HG02885 (cell line): Measurements from ENCODE around the gene ACSL3.
"Not testable (repeated sequence)": the region's sequence is repeated elsewhere in the genome, so short reads cannot be mapped to it uniquely, and the experiment has no call there.

Source experiments
- ATAC-seq: cut with Tn5 transposase; IDR thresholded peaks from one replicate; pipeline ENCODE4 v1.9.1; 2021; ENCODE audit warnings: mild to moderate bottlenecking; ENCODE audit not compliant: unreplicated experiment, poor library complexity

The ACSL3 gene

DNA sequence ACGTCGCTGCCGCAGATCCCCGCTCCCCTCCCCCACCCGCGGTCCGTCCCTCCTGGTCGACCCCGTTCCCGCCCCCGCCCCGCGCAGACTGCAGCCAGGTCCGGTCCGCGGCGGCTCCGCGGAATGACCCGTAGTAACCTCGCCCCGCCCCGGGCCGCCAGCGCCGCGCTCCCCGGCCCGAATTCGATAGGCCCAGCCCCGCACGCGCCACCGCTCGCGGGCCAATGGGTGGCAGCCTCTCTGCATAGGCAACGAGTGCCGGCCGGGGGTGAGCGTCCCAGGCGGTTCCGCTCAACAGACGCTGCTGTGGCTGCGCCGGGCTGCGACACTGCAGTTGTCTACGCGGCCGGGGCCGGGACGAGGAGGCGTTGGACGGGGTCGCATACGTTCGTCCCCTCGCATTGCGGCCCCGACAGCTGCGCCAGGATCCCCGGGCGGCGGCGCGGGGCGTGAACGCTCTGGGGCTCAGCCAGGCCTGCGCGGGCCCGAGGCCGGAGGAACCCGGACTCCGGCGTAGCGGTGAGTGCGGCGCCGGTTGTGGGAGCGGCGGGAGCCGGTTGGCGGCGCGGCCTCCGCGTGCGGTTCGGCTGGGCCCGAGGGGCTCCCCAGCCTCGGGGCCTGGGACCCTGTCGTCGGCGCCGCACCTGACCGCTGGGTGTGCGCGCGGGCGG, at the start of gene ACSL3:
TSS of gene ACSL3 (plus strand) at position 297 of the 671 bp plus-strand sequence. CDS start 47,737 bp downstream, outside the sequence.
- peak; percentile 98 for ATAC-seq

DNA sequence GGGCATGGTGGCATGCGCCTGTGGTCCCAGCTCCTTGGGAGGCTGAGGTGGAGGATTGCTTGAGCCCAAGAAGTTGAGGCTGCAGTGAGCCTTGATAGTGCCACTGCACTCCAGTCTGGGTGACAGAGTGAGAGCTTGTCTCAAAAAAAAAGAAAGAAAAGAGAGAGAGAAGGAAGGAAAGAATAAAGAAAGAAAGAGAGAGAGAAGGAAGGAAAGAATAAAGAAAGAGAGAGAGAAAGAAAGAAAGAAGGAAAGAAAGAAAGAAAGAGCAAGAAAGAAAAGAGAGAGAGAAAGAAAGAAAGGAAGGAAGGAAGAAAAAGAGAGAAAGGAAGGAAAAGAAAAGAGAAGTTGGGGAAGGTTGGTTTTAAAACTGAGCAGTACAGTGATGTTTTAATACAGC, 49.0 kb upstream of the ACSL3 start:
- ATAC-seq, result no peak

DNA sequence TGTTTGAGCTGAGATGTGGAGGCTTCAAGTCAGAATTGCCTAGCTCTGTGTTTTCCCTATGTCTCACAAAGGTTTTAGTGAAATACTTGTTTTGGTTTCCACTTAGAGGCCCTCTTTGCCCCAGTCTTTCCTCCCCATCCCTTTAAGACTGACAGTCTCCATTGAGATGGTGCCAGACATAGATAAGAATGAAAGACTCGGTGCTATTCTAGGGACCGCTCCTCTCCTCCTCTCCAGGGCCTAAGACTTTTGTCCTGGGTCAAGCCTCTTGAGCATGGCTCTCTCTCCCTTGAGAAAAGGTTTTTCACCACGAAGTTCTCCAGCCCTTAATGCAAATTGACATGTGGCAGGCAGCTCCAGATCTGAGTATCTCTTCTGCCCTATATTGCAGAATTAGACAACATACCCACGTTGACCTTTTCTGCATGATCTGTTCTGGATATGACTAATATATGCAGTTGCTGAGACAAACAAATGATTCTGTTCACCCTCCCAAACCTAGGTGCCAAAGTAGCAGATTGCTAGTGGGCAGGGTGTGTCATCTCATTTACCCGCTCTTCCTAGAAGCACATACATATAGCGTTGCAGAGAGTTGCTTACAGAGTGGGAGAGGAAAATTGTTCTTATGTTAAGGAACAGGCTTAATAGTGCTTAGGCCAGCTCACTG, 47.5 kb upstream of the ACSL3 start:
- ATAC-seq, result peak; percentile 93

- no peak for ATAC-seq
These were observed 41.0 kb upstream of the ACSL3 start for GRCh38 chr2:222819722-222820333.

GRCh38 chr2:222823183-222823930, 37.5 kb upstream of the ACSL3 start:
- ATAC-seq, result no peak

GRCh38 chr2:222825031-222825430, 35.8 kb upstream of the ACSL3 start:
- ATAC-seq, result no peak

DNA sequence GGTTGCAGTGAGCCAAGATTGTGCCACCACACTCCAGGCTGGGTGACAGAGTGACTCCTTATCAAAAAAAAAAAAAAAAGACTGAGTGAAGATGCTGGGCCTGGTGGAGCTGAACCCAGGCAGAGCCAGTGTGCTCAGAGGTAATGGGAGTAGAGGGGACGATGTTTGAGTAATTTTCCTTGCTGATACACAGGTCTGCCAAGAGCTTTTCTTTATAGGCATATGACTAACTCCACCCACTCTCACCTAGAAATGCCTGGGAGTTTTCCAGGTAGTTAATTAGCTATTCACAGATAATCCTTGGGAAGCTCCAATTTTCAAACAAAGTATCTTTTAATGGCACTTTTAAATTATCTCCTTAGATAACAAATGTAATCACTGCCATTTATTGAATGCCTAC, 33.4 kb upstream of the ACSL3 start:
- ATAC-seq, result no peak

GRCh38 chr2:222828572-222828971, 32.3 kb upstream of the ACSL3 start:
- no peak for ATAC-seq

GRCh38 chr2:222830164-222830563, 30.7 kb upstream of the ACSL3 start:
- ATAC-seq, result no peak

- no peak for ATAC-seq
These were observed 27.4 kb upstream of the ACSL3 start for GRCh38 chr2:222833410-222833809.

DNA sequence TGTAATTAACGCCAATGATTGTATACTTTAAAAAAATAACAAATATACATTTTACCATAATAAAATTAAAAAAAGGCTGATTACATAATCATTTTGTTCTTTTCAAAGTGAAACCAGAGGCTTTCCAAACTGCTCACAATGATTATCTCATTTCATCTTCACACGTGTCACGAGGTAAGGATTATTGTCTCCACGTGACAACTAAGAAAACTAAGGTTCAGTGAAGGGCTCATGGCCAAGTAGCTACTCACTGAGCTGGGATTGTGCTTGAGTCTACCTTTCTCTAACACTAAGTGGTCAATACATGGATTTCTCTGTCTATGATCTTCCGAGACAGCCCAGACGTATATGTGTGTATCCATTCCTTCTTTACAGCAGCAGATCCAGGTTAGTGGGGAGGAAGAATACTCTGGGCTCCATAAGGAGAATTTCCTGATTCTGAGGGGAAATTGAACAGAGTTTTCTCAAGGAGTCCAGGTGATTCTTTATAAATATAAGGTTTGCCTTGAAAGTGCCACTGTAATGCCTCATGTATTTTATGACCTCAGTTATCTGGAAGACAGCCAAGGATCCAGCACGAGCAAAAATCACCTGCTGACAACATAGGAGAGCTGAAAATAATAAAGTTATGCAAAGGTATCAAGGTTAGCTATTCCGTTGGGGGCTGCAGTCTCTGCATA, 25.6 kb upstream of the ACSL3 start:
- no peak for ATAC-seq

GRCh38 chr2:222835823-222836151, 25.0 kb upstream of the ACSL3 start:
- ATAC-seq, result no peak

GRCh38 chr2:222837643-222838056, 23.2 kb upstream of the ACSL3 start:
- no peak for ATAC-seq

- ATAC-seq, result no peak
These were observed 20.6 kb upstream of the ACSL3 start for GRCh38 chr2:222840060-222840802.

- ATAC-seq, result no peak
These were observed 18.2 kb upstream of the ACSL3 start for GRCh38 chr2:222842491-222843174.

GRCh38 chr2:222844323-222844722, 16.5 kb upstream of the ACSL3 start:
- no peak for ATAC-seq

DNA sequence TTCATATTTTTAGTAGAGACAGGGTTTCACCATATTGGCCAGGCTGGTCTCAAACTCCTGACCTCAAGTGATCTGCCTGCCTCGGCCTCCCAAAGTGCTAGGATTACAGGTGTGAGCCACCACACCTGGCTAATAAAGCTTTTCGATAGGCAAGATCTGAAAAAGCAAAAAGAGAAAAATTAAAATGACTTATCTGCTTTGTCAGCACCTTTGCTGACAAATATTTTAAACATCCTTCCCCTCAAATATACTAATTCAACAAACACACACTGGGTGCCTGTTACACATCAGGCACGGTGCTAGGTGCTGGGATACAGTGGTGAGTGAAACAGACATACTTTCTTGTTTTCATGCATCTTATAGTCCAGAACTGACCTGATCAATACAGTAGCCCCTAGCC, 15.5 kb upstream of the ACSL3 start:
- ATAC-seq, result not testable (repeated sequence)

GRCh38 chr2:222846003-222846402, 14.8 kb upstream of the ACSL3 start:
- no peak for ATAC-seq

DNA sequence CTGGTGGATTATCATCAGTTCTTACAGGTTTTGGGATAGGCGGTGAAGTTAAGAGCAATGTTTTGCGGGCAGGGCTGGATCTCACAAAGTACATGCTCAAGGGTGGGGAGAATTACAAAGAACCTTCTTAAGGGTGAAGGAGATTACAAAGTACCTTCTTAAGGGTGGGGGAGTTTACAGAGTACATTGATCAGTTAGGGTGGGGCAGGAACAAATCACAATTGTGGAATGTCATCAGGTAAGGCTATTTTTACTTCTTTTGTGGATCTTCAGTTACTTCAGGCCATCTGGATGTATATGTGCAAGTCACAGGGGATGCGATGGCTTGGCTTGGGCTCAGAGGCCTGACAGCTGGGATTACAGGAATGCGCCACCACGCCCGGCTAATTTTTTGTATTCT, 12.8 kb upstream of the ACSL3 start:
- not testable (repeated sequence) for ATAC-seq
